PC-3 (cell line): ENCODE results near the gene LENG1. TPM values are rescaled to one million over a fixed set of nuclear protein-coding genes. Genes with fewer than 3 reads are reported as not detected.
A peak's percentile ranks its signal among the peaks of the same experiment; 100 is the strongest.

Experiments used
- ATAC-seq: fragments of 200-7000 bp; cut with Tn5 transposase; 2 replicates; pipeline ENCODE4 v1.9.1; 2020; ENCODE audit warnings: mild to moderate bottlenecking, moderate library complexity
- BruUV-seq: library from RNA; stranded (reverse); fragments of 400-500 nt; replicated peaks from 2 replicates; lab custom pipeline; 2021; lab: Mats Ljungman, UMichigan
- CTCF ChIA-PET: fragments of 300-600 bp; sonication (Branson Sonifier 250); formaldehyde crosslinking; loops from one replicate; lab custom pipeline; 2022; ENCODE audit warnings: antibody characterized with exemption; lab: Charles Lee
- POLR2A ChIA-PET: fragments of 300-600 bp; sonication (Branson Sonifier 250); formaldehyde crosslinking; loops from one replicate; lab custom pipeline; 2022; ENCODE audit warnings: antibody characterized with exemption; ENCODE audit not compliant: unreplicated experiment; lab: Charles Lee
- DNase-seq: peaks from one replicate; pipeline ENCODE4 v3.0.0-alpha.2; 2015
- H2AFZ ChIP-seq: fragments of 300-600 bp; sonication (generic); 2 replicates; pipeline ENCODE4 v1.6.0; 2016; ENCODE audit warnings: antibody characterized with exemption, low read length
- H3F3A ChIP-seq: fragments of 300-600 bp; sonication (generic); one replicate; pipeline ENCODE4 v1.6.0; 2017; ENCODE audit warnings: antibody characterized with exemption, low read length, control low read depth, mild to moderate bottlenecking; ENCODE audit not compliant: unreplicated experiment
- H3K27ac ChIP-seq: fragments of 300-600 bp; sonication (generic); 2 replicates; pipeline ENCODE4 v1.5.1; 2016; ENCODE audit warnings: mild to moderate bottlenecking, low read length
- H3K27me3 ChIP-seq: fragments of 300-600 bp; sonication (generic); 2 replicates; pipeline ENCODE4 v1.6.1; 2016; ENCODE audit warnings: low read length, mixed read lengths
- H3K36me3 ChIP-seq: fragments of 300-600 bp; sonication (generic); 2 replicates; pipeline ENCODE4 v1.6.1; 2016; ENCODE audit warnings: low read depth, mixed run types, low read length, mixed read lengths
- H3K4me1 ChIP-seq: fragments of 300-600 bp; sonication (generic); 2 replicates; pipeline ENCODE4 v1.5.1; 2016; ENCODE audit warnings: low read length; ENCODE audit not compliant: insufficient read depth
- H3K4me2 ChIP-seq: fragments of 300-600 bp; sonication (generic); 2 replicates; pipeline ENCODE4 v1.6.0; 2016; ENCODE audit warnings: low read length
- H3K4me3 ChIP-seq: fragments of 300-600 bp; sonication (generic); 2 replicates; pipeline ENCODE4 v1.5.1; 2016; ENCODE audit warnings: mild to moderate bottlenecking, low read length, mixed read lengths
- H3K79me2 ChIP-seq: fragments of 300-600 bp; sonication (generic); 2 replicates; pipeline ENCODE4 v1.6.1; 2017; ENCODE audit warnings: low read length, mixed read lengths
- H3K9ac ChIP-seq: fragments of 300-600 bp; sonication (generic); 2 replicates; pipeline ENCODE4 v1.6.0; 2016; ENCODE audit warnings: mild to moderate bottlenecking, low read length
- H3K9me2 ChIP-seq: fragments of 300-600 bp; sonication (generic); replicated peaks from 2 replicates; pipeline ENCODE4 v1.6.1; 2016; ENCODE audit warnings: mixed run types, low read length, mixed read lengths
- H3K9me3 ChIP-seq: fragments of 300-600 bp; sonication (generic); 2 replicates; pipeline ENCODE4 v1.6.1; 2016; ENCODE audit warnings: low read length, mixed read lengths
- H4K20me1 ChIP-seq: fragments of 300-600 bp; sonication (generic); 2 replicates; pipeline ENCODE4 v1.6.1; 2016; ENCODE audit warnings: low read length, mixed read lengths
- CTCF ChIP-seq: fragments of 300-600 bp; sonication (generic); conservative IDR thresholded peaks from 2 replicates; pipeline ENCODE4 v1.5.1; 2017; ENCODE audit warnings: antibody characterized with exemption, low read depth, mild to moderate bottlenecking, low read length
- EZH2 ChIP-seq: fragments of 300-600 bp; sonication (generic); IDR thresholded peaks from one replicate; pipeline ENCODE4 v1.6.1; 2017; ENCODE audit warnings: antibody characterized with exemption, mild to moderate bottlenecking, low read length; ENCODE audit not compliant: unreplicated experiment
- EZH2phosphoT487 ChIP-seq: fragments of 300-600 bp; sonication (generic); IDR thresholded peaks from 2 replicates; pipeline ENCODE4 v1.6.1; 2018; ENCODE audit warnings: mild to moderate bottlenecking, antibody characterized with exemption, low read length, borderline replicate concordance
- intact Hi-C: fragments of 100-400 bp; cut with micrococcal nuclease; formaldehyde crosslinking; loops from 2 replicates; pipeline ENCODE4 v1.9.0; 2023
- total RNA-seq: library from RNA; depleted of rRNA; stranded (reverse); fragments of >200 nt; gene quantifications from 2 replicates; pipeline ENCODE4 v1.2.3, GENCODE V29; 2014

LENG1 gene
- total RNA-seq, 1 experiment from 2014 or later = 13.6 TPM

DNA sequence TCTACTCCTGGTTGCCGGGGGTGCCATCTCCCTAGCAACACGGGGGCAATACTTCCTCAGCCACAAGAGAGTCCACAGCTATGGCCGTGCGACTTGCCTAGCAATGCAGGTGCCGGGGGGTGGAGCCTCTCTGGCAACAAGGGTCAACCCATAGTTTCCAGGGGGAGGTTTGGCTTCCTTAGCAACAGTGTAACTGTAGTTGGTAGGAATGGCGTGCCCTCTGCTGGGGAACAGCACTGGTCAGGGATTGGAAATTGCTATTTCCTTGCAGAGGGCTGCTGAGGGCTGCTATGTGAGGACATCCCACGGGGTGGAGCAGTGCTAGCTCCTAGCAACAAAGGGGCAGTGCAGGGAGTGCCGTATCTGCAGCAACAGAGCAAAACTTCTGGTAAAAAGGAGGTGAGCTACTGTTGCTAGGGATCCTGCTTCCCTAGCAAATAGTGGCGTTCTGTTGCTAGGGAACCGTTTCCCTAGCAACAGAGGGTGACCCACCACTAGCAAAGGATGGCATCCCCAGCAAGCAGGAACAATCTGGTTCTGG is 20.5 kb upstream of the LENG1 start:
- intact Hi-C loops = no loop called here
- H3F3A ChIP-seq = no peaks in the 10 kb centered on the region
- H3K4me2 ChIP-seq = no peak overlapping the region
- H4K20me1 ChIP-seq = no peaks in the 10 kb centered on the region
- H3K9me3 ChIP-seq = no peaks in the 10 kb centered on the region
- no peak overlapping the region for H3K4me3 ChIP-seq
- no peak overlapping the region for H3K9ac ChIP-seq
- H3K9me2 ChIP-seq = no peaks in the 10 kb centered on the region
- H3K36me3 ChIP-seq = peaks cover 25% of the 10 kb centered on the region
- no peaks in the 10 kb centered on the region for H3K4me1 ChIP-seq
- ATAC-seq (peak; percentile 62), DNase-seq (peak; percentile 16)
- H3K27me3 ChIP-seq = no peaks in the 10 kb centered on the region
- ChIA-PET CTCF (interaction anchor here (0.7 kb wide), 1 partner anchor 86 kb away, joined by 3 read pairs; no protein-coding TSS in a partner anchor), POLR2A (no interaction called here)
- no peak overlapping the region for H3K27ac ChIP-seq
- BruUV-seq = no TSS peak
- no peak overlapping the region for H2AFZ ChIP-seq
- no peaks in the 10 kb centered on the region for H3K79me2 ChIP-seq
- TF ChIP-seq EZH2 (no peak), EZH2phosphoT487 (no peak), CTCF (0 out of 2 replicates have a peak, but pooled peaks have one; percentile 17)

DNA sequence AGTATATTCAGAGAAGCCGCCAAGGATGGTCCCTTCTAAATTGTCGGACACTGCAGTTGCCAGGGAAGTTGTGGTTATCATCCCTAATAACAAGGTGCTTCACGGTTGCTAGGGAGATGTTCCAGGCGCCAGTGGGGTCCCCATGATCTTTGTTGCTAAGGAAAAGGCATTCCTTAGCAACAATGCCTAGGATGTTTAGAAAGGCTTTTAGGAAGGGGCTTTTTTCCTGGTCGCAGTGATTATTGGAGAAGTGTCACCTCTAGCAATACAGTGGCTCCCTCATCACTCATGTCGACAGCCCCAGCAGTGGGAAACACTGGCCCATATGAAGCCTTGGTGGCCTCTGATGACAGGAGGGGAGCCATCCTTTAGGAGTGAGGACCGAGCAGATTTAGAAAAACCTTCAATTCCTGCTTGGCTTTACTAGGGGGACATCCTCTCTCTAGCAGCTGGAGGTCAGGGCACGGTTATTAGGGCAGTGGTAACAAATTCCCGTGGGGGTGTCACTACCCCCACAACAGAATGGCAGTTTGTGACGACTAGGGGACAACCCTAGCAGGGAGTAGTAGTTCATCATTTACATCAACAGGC is 19.8 kb upstream of the LENG1 start:
- ChIA-PET POLR2A (no interaction called here), CTCF (no interaction called here)
- H3K4me3 ChIP-seq = no peak overlapping the region
- no peaks in the 10 kb centered on the region for H4K20me1 ChIP-seq
- H3K9me3 ChIP-seq = no peaks in the 10 kb centered on the region
- no peaks in the 10 kb centered on the region for H3K4me1 ChIP-seq
- no peak overlapping the region for H3K9ac ChIP-seq
- no peaks in the 10 kb centered on the region for H3F3A ChIP-seq
- TF ChIP-seq EZH2phosphoT487 (no peak), EZH2 (no peak), CTCF (no peak)
- H3K27ac ChIP-seq = no peak overlapping the region
- no peak overlapping the region for H3K4me2 ChIP-seq
- DNase-seq (peak; percentile 1), ATAC-seq (no peak)
- H3K36me3 ChIP-seq = peaks cover 24% of the 10 kb centered on the region
- H3K9me2 ChIP-seq = no peaks in the 10 kb centered on the region
- TSS peak; percentile 31 for BruUV-seq
- intact Hi-C loops = no loop called here
- no peaks in the 10 kb centered on the region for H3K27me3 ChIP-seq
- no peak overlapping the region for H2AFZ ChIP-seq
- H3K79me2 ChIP-seq = no peaks in the 10 kb centered on the region

DNA sequence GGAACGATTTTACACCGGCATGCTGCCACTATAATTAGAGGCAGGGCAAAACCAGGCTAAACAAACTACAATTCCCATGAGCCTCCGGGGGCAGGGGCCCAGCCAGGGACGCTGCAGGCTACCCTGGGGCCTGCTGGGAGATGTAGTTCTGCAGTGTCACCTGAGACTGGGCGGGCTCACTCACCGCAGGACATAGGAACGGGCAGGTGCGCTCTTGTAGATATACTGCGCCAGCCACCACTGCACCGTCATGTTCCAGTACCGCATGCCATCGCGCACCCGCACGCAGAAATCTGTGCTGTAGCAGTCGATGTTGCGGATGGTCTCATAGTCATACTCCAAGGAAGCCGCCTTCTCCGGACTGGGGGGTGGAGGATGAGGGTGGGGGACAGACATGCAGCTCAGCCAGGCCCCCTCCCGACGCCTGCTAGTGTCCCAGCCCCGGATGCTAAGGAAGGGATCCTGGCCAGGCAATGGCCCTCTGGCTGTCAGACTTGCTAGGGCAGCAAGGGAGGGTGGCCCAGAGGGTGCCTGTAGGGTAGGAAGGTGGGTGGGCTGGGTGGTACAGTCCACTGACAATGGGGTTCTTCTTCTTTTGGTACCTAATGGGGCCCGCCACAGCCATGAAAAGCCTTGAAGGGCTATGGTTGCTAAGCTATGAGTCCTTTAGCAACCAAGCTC is 19.2 kb upstream of the LENG1 start:
- H3K27me3 ChIP-seq = no peaks in the 10 kb centered on the region
- no peaks in the 10 kb centered on the region for H4K20me1 ChIP-seq
- no peak overlapping the region for H3K4me3 ChIP-seq
- no peak overlapping the region for H3K27ac ChIP-seq
- peak; percentile 68; the same call in 1 of the 2 replicates for ATAC-seq
- H3K36me3 ChIP-seq = peaks cover 21% of the 10 kb centered on the region
- POLR2A ChIA-PET = no interaction called here
- H3K9me2 ChIP-seq = no peaks in the 10 kb centered on the region
- no peak overlapping the region for H2AFZ ChIP-seq
- TF ChIP-seq CTCF = no peak
- TF ChIP-seq EZH2 = no peak
- CTCF ChIA-PET = no interaction called here
- no peaks in the 10 kb centered on the region for H3K79me2 ChIP-seq
- H3K9me3 ChIP-seq = no peaks in the 10 kb centered on the region
- no TSS peak for BruUV-seq
- DNase-seq = peak; percentile 42
- no peaks in the 10 kb centered on the region for H3F3A ChIP-seq
- H3K4me1 ChIP-seq = no peaks in the 10 kb centered on the region
- no peak overlapping the region for H3K9ac ChIP-seq
- intact Hi-C loops = no loop called here
- no peak overlapping the region for H3K4me2 ChIP-seq
